DMS79 treated with DMSO at 0.1 percent for 48 hours (cell line): ENCODE data around the gene KISS1R.
A peak's percentile ranks its signal among the peaks of the same experiment; 100 is the strongest.
"Not testable (repeated sequence)": the region's sequence is repeated elsewhere in the genome, so short reads cannot be mapped to it uniquely, and the experiment has no call there.

Experiments
- DNase-seq: peaks from one replicate; lab custom pipeline; 2025; lab: John Stamatoyannopoulos, UW

Gene KISS1R

GRCh38 chr19:917323-918151 lies at the start of gene KISS1R:
TSS of gene KISS1R (plus strand) at chr19:917333. CDS start at chr19:917503, 170 bp downstream.
- peak; percentile 67 for DNase-seq

- DNase-seq, result no peak
Observed at GRCh38 chr19:867855-868457, 49.2 kb upstream of the KISS1R start.

GRCh38 chr19:868458-869244 lies 48.5 kb upstream of the KISS1R start:
- no peak for DNase-seq

GRCh38 chr19:869245-870177 lies 47.6 kb upstream of the KISS1R start:
- no peak for DNase-seq

- no peak for DNase-seq
Observed at GRCh38 chr19:870314-870713, 46.8 kb upstream of the KISS1R start.

GRCh38 chr19:870963-871401 lies 46.2 kb upstream of the KISS1R start:
- DNase-seq, result peak; percentile 74

GRCh38 chr19:871446-872265 lies 45.5 kb upstream of the KISS1R start:
- DNase-seq, result no peak

- no peak for DNase-seq
Observed at GRCh38 chr19:872266-872951, 44.7 kb upstream of the KISS1R start.

GRCh38 chr19:873084-873483 lies 44.0 kb upstream of the KISS1R start:
- no peak for DNase-seq

- DNase-seq, result no peak
Observed at GRCh38 chr19:873561-874041, 43.5 kb upstream of the KISS1R start.

- no peak for DNase-seq
Observed at GRCh38 chr19:875265-875879, 41.8 kb upstream of the KISS1R start.

- no peak for DNase-seq
Observed at GRCh38 chr19:876089-876488, 41.0 kb upstream of the KISS1R start.

- DNase-seq, result no peak
Observed at GRCh38 chr19:876780-877314, 40.3 kb upstream of the KISS1R start.

GRCh38 chr19:877992-878660 lies 39.0 kb upstream of the KISS1R start:
- not testable (repeated sequence) for DNase-seq

- DNase-seq, result not testable (repeated sequence)
Observed at GRCh38 chr19:878751-879561, 38.2 kb upstream of the KISS1R start.

GRCh38 chr19:879711-880438 lies 37.3 kb upstream of the KISS1R start:
- no peak for DNase-seq
